GM19193 (cell line): Measurements from ENCODE around the gene LRFN5.

Source experiments
- POLR2A ChIP-seq: IDR thresholded peaks from 4 replicates; pipeline ENCODE4 v1.6.1; 2011; ENCODE audit not compliant: insufficient read depth, insufficient read length; ENCODE audit errors: extremely low read depth

The LRFN5 gene

GRCh38 chr14:41739203-41739602 lies 132.5 kb downstream of the LRFN5 start:
- TF ChIP-seq POLR2A, result no peak

GRCh38 chr14:41743140-41743539 lies 136.5 kb downstream of the LRFN5 start:
- TF ChIP-seq POLR2A, result no peak

- no peak for TF ChIP-seq POLR2A
These were observed 142.8 kb downstream of the LRFN5 start for GRCh38 chr14:41749429-41749828.

- no peak for TF ChIP-seq POLR2A
These were observed 151.5 kb downstream of the LRFN5 start for GRCh38 chr14:41758011-41758665.

GRCh38 chr14:41761204-41761603 lies 154.5 kb downstream of the LRFN5 start:
- no peak for TF ChIP-seq POLR2A

GRCh38 chr14:41766772-41767171 lies 160.1 kb downstream of the LRFN5 start:
- TF ChIP-seq POLR2A, result no peak

GRCh38 chr14:41773536-41774279 lies 167.0 kb downstream of the LRFN5 start:
- TF ChIP-seq POLR2A, result no peak

GRCh38 chr14:41782511-41782910 lies 175.8 kb downstream of the LRFN5 start:
- TF ChIP-seq POLR2A, result no peak

GRCh38 chr14:41783403-41783802 lies 176.7 kb downstream of the LRFN5 start:
- no peak for TF ChIP-seq POLR2A

- no peak for TF ChIP-seq POLR2A
These were observed 179.0 kb downstream of the LRFN5 start for GRCh38 chr14:41785696-41786095.

- no peak for TF ChIP-seq POLR2A
These were observed 193.1 kb downstream of the LRFN5 start for GRCh38 chr14:41799817-41800216.

GRCh38 chr14:41805633-41806032 lies 199.0 kb downstream of the LRFN5 start:
- TF ChIP-seq POLR2A, result no peak

GRCh38 chr14:41806366-41806975 lies 199.8 kb downstream of the LRFN5 start:
- TF ChIP-seq POLR2A, result no peak

GRCh38 chr14:41810362-41810761 lies 203.7 kb downstream of the LRFN5 start:
- TF ChIP-seq POLR2A, result no peak

- no peak for TF ChIP-seq POLR2A
These were observed 210.9 kb downstream of the LRFN5 start for GRCh38 chr14:41817626-41818025.

- TF ChIP-seq POLR2A, result no peak
These were observed 217.8 kb downstream of the LRFN5 start for GRCh38 chr14:41824441-41824840.
